HEK293 (cell line): ENCODE data around the gene PRH1.

Source experiments
- CTCF ChIA-PET: fragments of 350-600 bp; formaldehyde crosslinking; extraction: SDS; loops from one replicate; lab custom pipeline; 2021; ENCODE audit warnings: antibody characterized with exemption; lab: Yijun Ruan, JAX
- POLR2A ChIA-PET: fragments of 300-600 bp; formaldehyde crosslinking; extraction: SDS; loops from one replicate; lab custom pipeline; 2020; ENCODE audit warnings: antibody characterized with exemption, inconsistent platforms; lab: Yijun Ruan, JAX
- H3K27ac ChIP-seq: fragments of 200-500 bp; sonication (Bioruptor generic); 2 replicates; pipeline ENCODE4 v1.5.1; 2014; ENCODE audit warnings: low read depth, low read length, control low read depth, inconsistent platforms; ENCODE audit errors: extremely low read depth
- H3K36me3 ChIP-seq, 2 experiments: fragments of 200-500 bp in 1 of 2; sonication (Bioruptor generic) in 1 of 2; 1 replicate in 1 of 2; 2 replicates in 1 of 2; pipeline ENCODE4 v1.5.1; 2014 to 2017; ENCODE audit warnings: inconsistent platforms in 2 of 2, low read length in 2 of 2; ENCODE audit not compliant: control insufficient read depth in 2 of 2, insufficient read depth in 1 of 2
- H3K4me1 ChIP-seq: fragments of 200-500 bp; sonication (Bioruptor generic); 2 replicates; pipeline ENCODE4 v1.5.1; 2014; ENCODE audit warnings: mild to moderate bottlenecking, low read length, inconsistent platforms; ENCODE audit not compliant: control insufficient read depth, insufficient read depth
- H3K4me3 ChIP-seq: 2 replicates; pipeline ENCODE4 v1.5.1; 2011; ENCODE audit warnings: low read depth, mild to moderate bottlenecking, control low read depth, low read length, moderate library complexity
- H3K9me3 ChIP-seq: fragments of 200-500 bp; sonication (Bioruptor generic); 2 replicates; pipeline ENCODE4 v1.5.1; 2014; ENCODE audit warnings: low read depth, low read length, inconsistent platforms; ENCODE audit not compliant: control insufficient read depth, insufficient read depth
- HOXC10 ChIP-seq: sonication (generic); formaldehyde crosslinking; IDR thresholded peaks from 2 replicates; pipeline ENCODE4 v1.8.1; 2023; ENCODE audit warnings: mild to moderate bottlenecking, missing genetic modification reagents
- KLF8 ChIP-seq: fragments of 450-650 bp; formaldehyde crosslinking; IDR thresholded peaks from 2 replicates; pipeline ENCODE4 v1.5.1; 2016; ENCODE audit warnings: missing biosample characterization, missing genetic modification characterization
- MYNN ChIP-seq: fragments of 450-650 bp; formaldehyde crosslinking; IDR thresholded peaks from 2 replicates; pipeline ENCODE4 v1.5.1; 2016; ENCODE audit warnings: missing biosample characterization, missing genetic modification characterization, borderline replicate concordance
- PBX3 ChIP-seq: sonication (generic); formaldehyde crosslinking; IDR thresholded peaks from 2 replicates; pipeline ENCODE4 v1.8.1; 2022; ENCODE audit warnings: mild to moderate bottlenecking, moderate library complexity, missing genetic modification reagents
- SP2 ChIP-seq: fragments of 450-650 bp; formaldehyde crosslinking; IDR thresholded peaks from 2 replicates; pipeline ENCODE4 v1.5.1; 2016; ENCODE audit warnings: missing biosample characterization, missing genetic modification characterization
- TRIM28 ChIP-seq: IDR thresholded peaks from 2 replicates; pipeline ENCODE4 v1.6.1; 2011; ENCODE audit warnings: low read length, control low read depth, borderline replicate concordance
- WT1 ChIP-seq: fragments of 450-650 bp; formaldehyde crosslinking; IDR thresholded peaks from 2 replicates; pipeline ENCODE4 v1.5.1; 2016; ENCODE audit warnings: missing biosample characterization, missing genetic modification characterization
- ZBTB10 ChIP-seq: fragments of 450-650 bp; formaldehyde crosslinking; IDR thresholded peaks from 2 replicates; pipeline ENCODE4 v1.5.1; 2016; ENCODE audit warnings: missing biosample characterization, missing genetic modification characterization
- ZBTB48 ChIP-seq: fragments of 450-650 bp; formaldehyde crosslinking; IDR thresholded peaks from 2 replicates; pipeline ENCODE4 v1.5.1; 2016; ENCODE audit warnings: missing biosample characterization, missing genetic modification characterization
- ZBTB7A ChIP-seq: fragments of 450-650 bp; formaldehyde crosslinking; IDR thresholded peaks from 2 replicates; pipeline ENCODE4 v1.5.1; 2016; ENCODE audit warnings: low read depth, missing biosample characterization, missing genetic modification characterization
- ZNF24 ChIP-seq: fragments of 450-650 bp; formaldehyde crosslinking; IDR thresholded peaks from 2 replicates; pipeline ENCODE4 v1.5.1; 2016; ENCODE audit warnings: missing biosample characterization, missing genetic modification characterization
- ZNF341 ChIP-seq: fragments of 450-650 bp; formaldehyde crosslinking; IDR thresholded peaks from 2 replicates; pipeline ENCODE4; 2016; ENCODE audit warnings: low read depth, missing biosample characterization, missing genetic modification characterization
- ZNF423 ChIP-seq: fragments of 450-650 bp; formaldehyde crosslinking; IDR thresholded peaks from 2 replicates; pipeline ENCODE4 v1.5.1; 2016; ENCODE audit warnings: missing biosample characterization, missing genetic modification characterization
- ZNF501 ChIP-seq: fragments of 450-650 bp; formaldehyde crosslinking; IDR thresholded peaks from 2 replicates; pipeline ENCODE4 v1.5.1; 2016; ENCODE audit warnings: missing biosample characterization, missing genetic modification characterization
- ZNF558 ChIP-seq: fragments of 450-650 bp; formaldehyde crosslinking; IDR thresholded peaks from 2 replicates; pipeline ENCODE4 v1.5.1; 2016; ENCODE audit warnings: missing biosample characterization, missing genetic modification characterization
- ZSCAN23 ChIP-seq: fragments of 450-650 bp; formaldehyde crosslinking; IDR thresholded peaks from 2 replicates; pipeline ENCODE4 v1.5.1; 2016; ENCODE audit warnings: missing biosample characterization, missing genetic modification characterization
- TF ChIP-seq, protein P1 (sequence below): fragments of 450-650 bp; formaldehyde crosslinking; conservative IDR thresholded peaks from 2 replicates; pipeline ENCODE4 v1.5.1; 2016; ENCODE audit warnings: low read depth, missing biosample characterization, missing genetic modification characterization
- TF ChIP-seq, protein P2 (sequence below): fragments of 450-650 bp; formaldehyde crosslinking; IDR thresholded peaks from 2 replicates; pipeline ENCODE4 v1.5.1; 2016; ENCODE audit warnings: missing biosample characterization, missing genetic modification characterization, borderline replicate concordance

The PRH1 gene

DNA sequence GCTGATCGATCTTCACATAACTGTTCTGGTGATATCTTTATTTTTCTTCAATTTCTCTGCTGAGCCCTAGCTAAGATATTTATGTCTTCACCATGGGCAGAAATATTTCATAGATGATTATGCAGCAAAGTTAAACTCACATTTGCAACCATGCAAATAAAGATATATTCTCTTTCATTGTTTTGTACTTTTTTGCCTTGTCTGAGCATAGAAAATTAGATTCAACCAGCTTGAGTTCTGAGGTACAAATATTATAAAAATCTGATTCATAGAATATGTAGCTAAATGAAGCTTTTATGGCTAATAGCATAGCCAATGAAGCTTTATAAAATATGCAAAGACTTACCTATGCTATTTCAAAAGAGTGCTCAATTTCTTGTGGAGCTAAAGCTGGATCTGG is 25.4 kb upstream of the PRH1 start, which contains the start of gene TAS2R13:
TSS of gene TAS2R13 (minus strand) at position 101 of the 400 bp plus-strand sequence. CDS start 264 bp downstream, outside the sequence.
- CTCF ChIA-PET, result interaction anchor here (1.2 kb wide), 1 partner anchor 116 kb away, joined by 3 read pairs; no protein-coding TSS in a partner anchor
- POLR2A ChIA-PET, result no interaction called here
- Histone ChIP-seq H3K27ac (no peak within 1 kb of the TSS), H3K36me3 (no peaks in the 10 kb centered on the region), H3K9me3 (no peaks in the 10 kb centered on the region), H3K4me3 (no peak within 1 kb of the TSS), H3K4me1 (no peaks in the 10 kb centered on the region)
- TF ChIP-seq HOXC10 (CRISPR knock-in tag) (no peak), KLF8 (tag by site-specific recombination) (no peak), ZBTB48 (tag by site-specific recombination) (no peak), ZNF501 (tag by site-specific recombination) (no peak), ZBTB10 (tag by site-specific recombination) (no peak)
- TF ChIP-seq, protein P1, sequence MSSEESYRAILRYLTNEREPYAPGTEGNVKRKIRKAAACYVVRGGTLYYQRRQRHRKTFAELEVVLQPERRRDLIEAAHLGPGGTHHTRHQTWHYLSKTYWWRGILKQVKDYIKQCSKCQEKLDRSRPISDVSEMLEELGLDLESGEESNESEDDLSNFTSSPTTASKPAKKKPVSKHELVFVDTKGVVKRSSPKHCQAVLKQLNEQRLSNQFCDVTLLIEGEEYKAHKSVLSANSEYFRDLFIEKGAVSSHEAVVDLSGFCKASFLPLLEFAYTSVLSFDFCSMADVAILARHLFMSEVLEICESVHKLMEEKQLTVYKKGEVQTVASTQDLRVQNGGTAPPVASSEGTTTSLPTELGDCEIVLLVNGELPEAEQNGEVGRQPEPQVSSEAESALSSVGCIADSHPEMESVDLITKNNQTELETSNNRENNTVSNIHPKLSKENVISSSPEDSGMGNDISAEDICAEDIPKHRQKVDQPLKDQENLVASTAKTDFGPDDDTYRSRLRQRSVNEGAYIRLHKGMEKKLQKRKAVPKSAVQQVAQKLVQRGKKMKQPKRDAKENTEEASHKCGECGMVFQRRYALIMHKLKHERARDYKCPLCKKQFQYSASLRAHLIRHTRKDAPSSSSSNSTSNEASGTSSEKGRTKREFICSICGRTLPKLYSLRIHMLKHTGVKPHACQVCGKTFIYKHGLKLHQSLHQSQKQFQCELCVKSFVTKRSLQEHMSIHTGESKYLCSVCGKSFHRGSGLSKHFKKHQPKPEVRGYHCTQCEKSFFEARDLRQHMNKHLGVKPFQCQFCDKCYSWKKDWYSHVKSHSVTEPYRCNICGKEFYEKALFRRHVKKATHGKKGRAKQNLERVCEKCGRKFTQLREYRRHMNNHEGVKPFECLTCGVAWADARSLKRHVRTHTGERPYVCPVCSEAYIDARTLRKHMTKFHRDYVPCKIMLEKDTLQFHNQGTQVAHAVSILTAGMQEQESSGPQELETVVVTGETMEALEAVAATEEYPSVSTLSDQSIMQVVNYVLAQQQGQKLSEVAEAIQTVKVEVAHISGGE (tag by site-specific recombination), result no peak

DNA sequence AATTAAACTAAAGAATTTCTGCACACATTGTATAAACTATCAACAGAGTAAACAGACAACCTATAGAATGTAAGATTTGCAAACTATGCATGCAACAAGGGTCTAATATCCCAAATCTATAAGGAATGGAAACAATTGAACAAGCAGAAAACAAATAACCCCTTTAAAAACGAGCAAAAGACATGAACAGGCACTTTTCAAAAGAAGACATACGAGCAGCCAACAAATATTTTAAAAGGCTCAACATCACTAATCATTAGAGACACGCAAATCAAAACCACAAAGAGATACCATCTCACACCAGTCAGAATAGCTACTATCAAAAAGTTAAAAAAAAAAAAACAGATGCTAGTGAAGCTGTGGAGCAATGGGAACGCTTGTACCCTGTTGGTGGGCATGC is 20.6 kb upstream of the PRH1 start:
- Histone ChIP-seq H3K9me3 (no peaks in the 10 kb centered on the region), H3K36me3 (no peaks in the 10 kb centered on the region), H3K4me1 (no peaks in the 10 kb centered on the region), H3K4me3 (no peak overlapping the region), H3K27ac (no peak overlapping the region)
- ChIA-PET POLR2A (no interaction called here), CTCF (no interaction called here)
- no peak for TF ChIP-seq ZBTB7A
- no peak for TF ChIP-seq ZSCAN23
- TF ChIP-seq TRIM28, result no peak

DNA sequence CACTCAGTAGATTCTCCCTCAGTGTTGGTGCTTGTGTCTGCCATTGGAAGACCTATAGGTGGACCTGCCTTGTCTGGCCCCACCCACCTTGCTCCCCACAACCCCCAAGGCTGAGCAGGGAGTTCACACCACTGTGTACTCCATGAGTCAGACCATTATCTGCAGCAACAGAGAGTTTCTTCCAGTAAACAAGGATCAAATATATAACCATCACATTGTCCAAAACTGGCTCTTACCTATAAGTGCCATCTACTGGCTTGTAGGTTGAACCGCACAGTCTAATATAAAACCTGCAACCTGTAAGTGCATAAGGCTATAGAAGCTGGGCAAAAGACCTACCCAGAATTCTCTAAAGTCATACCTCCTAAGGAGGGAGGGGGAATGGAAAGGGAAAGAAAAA is 17.4 kb upstream of the PRH1 start:
- CTCF ChIA-PET, result interaction anchor here (0.5 to 0.7 kb wide), 2 partner anchors 346 to 1803 kb away, joined by 3 to 4 read pairs; no protein-coding TSS in a partner anchor
- POLR2A ChIA-PET, result no interaction called here

More for the DNA sequence above, 17.4 kb upstream of the PRH1 start:
- no peaks in the 10 kb centered on the region for H3K9me3 ChIP-seq
- H3K27ac ChIP-seq, result no peak overlapping the region
- no peak overlapping the region for H3K4me3 ChIP-seq
- no peaks in the 10 kb centered on the region for H3K36me3 ChIP-seq
- TF ChIP-seq, protein P2, sequence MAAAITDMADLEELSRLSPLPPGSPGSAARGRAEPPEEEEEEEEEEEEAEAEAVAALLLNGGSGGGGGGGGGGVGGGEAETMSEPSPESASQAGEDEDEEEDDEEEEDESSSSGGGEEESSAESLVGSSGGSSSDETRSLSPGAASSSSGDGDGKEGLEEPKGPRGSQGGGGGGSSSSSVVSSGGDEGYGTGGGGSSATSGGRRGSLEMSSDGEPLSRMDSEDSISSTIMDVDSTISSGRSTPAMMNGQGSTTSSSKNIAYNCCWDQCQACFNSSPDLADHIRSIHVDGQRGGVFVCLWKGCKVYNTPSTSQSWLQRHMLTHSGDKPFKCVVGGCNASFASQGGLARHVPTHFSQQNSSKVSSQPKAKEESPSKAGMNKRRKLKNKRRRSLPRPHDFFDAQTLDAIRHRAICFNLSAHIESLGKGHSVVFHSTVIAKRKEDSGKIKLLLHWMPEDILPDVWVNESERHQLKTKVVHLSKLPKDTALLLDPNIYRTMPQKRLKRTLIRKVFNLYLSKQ, result no peak
- TF ChIP-seq ZNF423 (tag by site-specific recombination) (no peak), MYNN (no peak), WT1 (tag by site-specific recombination) (no peak), ZNF341 (tag by site-specific recombination) (no peak), PBX3 (CRISPR knock-in tag) (no peak), ZNF558 (no peak), SP2 (tag by site-specific recombination) (no peak), ZNF24 (tag by site-specific recombination) (no peak)
- H3K4me1 ChIP-seq, result no peaks in the 10 kb centered on the region
